K562 (cell line): ENCODE measurements around the gene CLEC18C. TPM values are rescaled to one million over a fixed set of nuclear protein-coding genes. Genes with fewer than 3 reads are reported as not detected.
A peak's percentile ranks its signal among the peaks of the same experiment; 100 is the strongest.

Source experiments
- ATAC-seq: fragments of 200-7000 bp; cut with Tn5 transposase; 3 replicates; pipeline ENCODE4 v1.9.1; 2020; ENCODE audit warnings: moderate library complexity
- BruUV-seq: library from RNA; stranded (reverse); fragments of 400-500 nt; replicated peaks from 2 replicates; lab custom pipeline; 2021; lab: Mats Ljungman, UMichigan
- CTCF ChIA-PET: fragments of 300-600 bp; formaldehyde crosslinking; extraction: SDS; loops from one replicate; lab custom pipeline; 2021; ENCODE audit warnings: low intra/inter-chr PET ratio; lab: Yijun Ruan, JAX
- POLR2A ChIA-PET: fragments of 300-600, 350-650 bp; sonication (Branson Sonifier 250); formaldehyde crosslinking; extraction: SDS; loops from one replicate; lab custom pipeline; 2021; ENCODE audit warnings: antibody characterized with exemption, inconsistent platforms; lab: Yijun Ruan, JAX
- DNase-seq, 4 experiments: peaks; one replicate each; pipeline versions ENCODE4 v3.0.0 to v3.0.0-alpha.2; 2011 to 2018; ENCODE audit warnings: low spot score in 3 of 4, mixed read lengths in 3 of 4; ENCODE audit errors: extremely low read depth in 1 of 4
- FAIRE-seq: peaks from 2 replicates; lab custom pipeline; 2011; peaks lifted over from hg19 to GRCh38; lab: Jason Lieb, UNC
- H2AFZ ChIP-seq: 2 replicates; pipeline ENCODE4 v1.6.0; 2011; ENCODE audit warnings: low read depth, low read length, control low read depth, inconsistent platforms
- H3K27ac ChIP-seq: fragments of 200-600 bp; 3 replicates; pipeline ENCODE4 v1.8.0; 2011; ENCODE audit warnings: low read depth, mild to moderate bottlenecking, control low read depth, inconsistent platforms, low read length, moderate library complexity, mixed read lengths; ENCODE audit errors: extremely low read depth
- H3K27me3 ChIP-seq, 2 experiments: fragments of 300-600 bp in 1 of 2; 2 replicates in 1 of 2; 3 replicates in 1 of 2; pipeline versions ENCODE4 v1.6.0 to v1.8.0; 2011; ENCODE audit warnings: inconsistent platforms in 2 of 2, low read length in 2 of 2, mild to moderate bottlenecking in 1 of 2, mixed read lengths in 1 of 2, moderate library complexity in 1 of 2; ENCODE audit not compliant: control insufficient read depth in 2 of 2, insufficient read depth in 2 of 2
- H3K36me3 ChIP-seq: fragments of 300-600 bp; 3 replicates; pipeline ENCODE4 v1.8.0; 2011; ENCODE audit warnings: mild to moderate bottlenecking, low read length, inconsistent platforms; ENCODE audit not compliant: control insufficient read depth, insufficient read depth
- H3K4me1 ChIP-seq, 2 experiments: fragments of 200-600 bp in 1 of 2; replicated peaks in 1 of 2; 2 replicates in 1 of 2; 3 replicates in 1 of 2; pipeline versions ENCODE4 v1.5.1 to v1.8.0; 2011; ENCODE audit warnings: inconsistent platforms in 2 of 2, low read length in 2 of 2, mild to moderate bottlenecking in 1 of 2, mixed read lengths in 1 of 2, moderate library complexity in 1 of 2; ENCODE audit not compliant: control insufficient read depth in 2 of 2, insufficient read depth in 2 of 2
- H3K4me2 ChIP-seq: 2 replicates; pipeline ENCODE4 v1.6.1; 2011; ENCODE audit warnings: low read length, control low read depth, inconsistent platforms, mixed read lengths; ENCODE audit not compliant: insufficient read depth
- H3K4me3 ChIP-seq: fragments of 200-600 bp; sonication (generic), shearing (Covaris generic); 2 replicates; pipeline ENCODE4 v1.5.1; 2016; ENCODE audit warnings: control low read depth, inconsistent platforms
- H3K79me2 ChIP-seq: fragments of 200-600 bp; 3 replicates; pipeline ENCODE4 v1.8.0; 2011; ENCODE audit warnings: low read length, inconsistent platforms; ENCODE audit not compliant: control insufficient read depth, insufficient read depth
- H3K9ac ChIP-seq, 2 experiments: 2 replicates each; pipeline versions ENCODE4 v1.6.0 to v1.6.1; 2011; ENCODE audit warnings: low read depth in 2 of 2, low read length in 2 of 2, control low read depth in 1 of 2, inconsistent platforms in 1 of 2, mild to moderate bottlenecking in 1 of 2, mixed read lengths in 1 of 2; ENCODE audit not compliant: insufficient read depth in 1 of 2
- H3K9me1 ChIP-seq: one replicate; pipeline ENCODE4 v1.6.0; 2011; ENCODE audit warnings: inconsistent platforms, mild to moderate bottlenecking, low read length, moderate library complexity; ENCODE audit not compliant: control insufficient read depth, insufficient read depth
- H3K9me3 ChIP-seq: replicated peaks from 2 replicates; pipeline ENCODE4 v1.5.1; 2011; ENCODE audit warnings: low read depth, low read length, inconsistent platforms; ENCODE audit not compliant: control insufficient read depth, insufficient read depth
- H4K20me1 ChIP-seq: replicated peaks from 2 replicates; pipeline ENCODE4 v1.6.1; 2011; ENCODE audit warnings: low read length, inconsistent platforms, mixed read lengths; ENCODE audit not compliant: control insufficient read depth, insufficient read depth
- ARID1B ChIP-seq: fragments of 450-650 bp; IDR thresholded peaks from 2 replicates; pipeline ENCODE4 v1.6.1; 2016; ENCODE audit warnings: antibody characterized with exemption, mild to moderate bottlenecking, inconsistent platforms
- GABPB1 ChIP-seq: sonication (generic); formaldehyde crosslinking; IDR thresholded peaks from 2 replicates; pipeline ENCODE4 v1.8.0; 2022; ENCODE audit warnings: mild to moderate bottlenecking, missing genetic modification reagents
- IRF2 ChIP-seq: sonication (generic); formaldehyde crosslinking; IDR thresholded peaks from 2 replicates; pipeline ENCODE4 v1.8.1; 2022; ENCODE audit warnings: mild to moderate bottlenecking, missing genetic modification reagents
- POU5F1 ChIP-seq: fragments of 150-350 bp; IDR thresholded peaks from 2 replicates; pipeline ENCODE4 v1.6.1; 2014; ENCODE audit warnings: borderline replicate concordance, low read length, low read depth, mild to moderate bottlenecking; ENCODE audit not compliant: partially characterized antibody
- SMARCA5 ChIP-seq: fragments of 450-650 bp; IDR thresholded peaks from 2 replicates; pipeline ENCODE4 v1.6.1; 2016
- TBL1XR1 ChIP-seq, 2 experiments: IDR thresholded peaks; 2 replicates each; pipeline ENCODE4 v1.6.1; 2012; ENCODE audit warnings: improper control_type of control experiment in 2 of 2, low read length in 2 of 2, mild to moderate bottlenecking in 1 of 2
- WGBS: fragments of 100-300 bp; shearing (Covaris generic); methylation state at CpG from one replicate; pipeline ENCODE4 v1.1.6; 2016; ENCODE audit warnings: low coverage, mixed read lengths; ENCODE audit not compliant: insufficient coverage; ENCODE audit errors: missing lambda C conversion rate; 5-methylcytosine and 5-hydroxymethylcytosine counted together
- in situ Hi-C: fragments of 300-500 bp; cut with MboI; formaldehyde crosslinking; loops from 4 replicates; pipeline ENCODE4 v1.15.0; 2018; ENCODE audit warnings: inconsistent platforms, mixed read lengths
- intact Hi-C: fragments of 100-400 bp; cut with micrococcal nuclease; formaldehyde crosslinking; loops from 2 replicates; pipeline ENCODE4 v1.14.2; 2022
- polyA plus RNA-seq, 8 experiments: library from polyadenylated mRNA; depleted of rRNA in 4 of 8; stranded (reverse) in 5 of 8; unstranded in 3 of 8; fragments of >200 nt; fragmentation: Nextera tagmentation in 2 of 8; fragmentation: Illumina TruSeq in 1 of 8; extraction: Ambion mirVana in 2 of 8; extraction: Trizol in 1 of 8; gene quantifications; 2 replicates each; pipeline versions ENCODE4 v1.2.1 to v1.2.3, GENCODE V29; 2011 to 2014; ENCODE audit warnings: inconsistent platforms in 1 of 8, missing spikeins in 1 of 8
- total RNA-seq, 7 experiments: library from RNA; depleted of rRNA in 6 of 7; stranded (reverse); fragments of >200 nt in 6 of 7; fragmentation: Illumina TruSeq in 2 of 7; extraction: Trizol in 2 of 7; gene quantifications; 2 replicates each; pipeline versions ENCODE4 v1.2.1 to v1.2.3, GENCODE V29; 2011 to 2021; ENCODE audit warnings: low replicate concordance in 1 of 7

The CLEC18C gene
- total and polyA plus RNA-seq, 9 of the 15 experiments (the other 6 are each of a cell fraction or from before 2014, with no cell fraction given) = 0.06 to 1.0 (median 0.54) TPM; not detected in 2

GRCh38 chr16:70160821-70161220, 12.8 kb upstream of the CLEC18C start:
- peak in 2 of 4 experiments; percentile 5 to 7 for DNase-seq
- H3K36me3 ChIP-seq = peaks cover 66% of the 10 kb centered on the region
- H3K79me2 ChIP-seq = no peaks in the 10 kb centered on the region
- H3K4me2 ChIP-seq = no peak overlapping the region
- H3K9me1 ChIP-seq = no peaks in the 10 kb centered on the region
- no peaks in the 10 kb centered on the region; a peak in 1 of 5 replicates for H3K27me3 ChIP-seq
- no peak for FAIRE-seq
- no peak for ATAC-seq
- POLR2A ChIA-PET = interaction anchor here (1.1 kb wide), 1 partner anchor 91 kb away, joined by 4 read pairs; the partner anchor contains the start of gene EXOSC6
- CTCF ChIA-PET = no interaction called here
- H3K4me3 ChIP-seq = no peak overlapping the region
- no peak overlapping the region for H2AFZ ChIP-seq
- 96% methylated on average over 6 of the region's 6 CpGs for WGBS
- in situ Hi-C loops = loop anchor here (10.0 kb wide), 1 partner anchor 216 kb away; no protein-coding TSS in a partner anchor
- H3K9me3 ChIP-seq = no peaks in the 10 kb centered on the region
- intact Hi-C loops = no loop called here
- H4K20me1 ChIP-seq = peaks cover 3% of the 10 kb centered on the region; the same call in 1 of the 2 replicates
- H3K4me1 ChIP-seq = peaks cover 0 to 5% of the 10 kb centered on the region in 2 experiments; a peak in 1 of 5 replicates
- TF ChIP-seq TBL1XR1 (IDR thresholded peaks at IDR 0.05; ENCODE audit: low read length in 2 of 2) = no peak
- no peak for TF ChIP-seq POU5F1
- no peak for TF ChIP-seq GABPB1 (CRISPR knock-in tag)
- no peak for TF ChIP-seq SMARCA5
- TF ChIP-seq IRF2 (CRISPR knock-in tag) = no peak
- TF ChIP-seq ARID1B = no peak
- no peak overlapping the region for H3K27ac ChIP-seq
- BruUV-seq = no TSS peak
- no peak overlapping the region for H3K9ac ChIP-seq
